Lower leg skin (tissue), 4 donors: ENCODE measurements around the gene ARHGEF25. TPM values are rescaled to one million over a fixed set of nuclear protein-coding genes. Genes with fewer than 3 reads are reported as not detected.
"Not testable (repeated sequence)": the region's sequence is repeated elsewhere in the genome, so short reads cannot be mapped to it uniquely, and the experiment has no call there.

Source experiments
- DNase-seq, 2 donors: peaks; one replicate each; pipeline ENCODE4 v3.0.0-alpha.2; 2019; ENCODE audit warnings: low spot score in 2 of 2
- H3K4me3 ChIP-seq: fragments of 200-600 bp; sonication (generic); 2 replicates; pipeline ENCODE4 v1.5.1; 2017; ENCODE audit warnings: mild to moderate bottlenecking, low read depth; ENCODE audit not compliant: poor library complexity, severe bottlenecking
- POLR2A ChIP-seq, 2 donors: fragments of 450-650 bp; IDR thresholded peaks; one replicate each; pipeline ENCODE4 v1.6.1; 2016 to 2017; ENCODE audit warnings: antibody characterized with exemption in 2 of 2, mild to moderate bottlenecking in 1 of 2, moderate library complexity in 1 of 2
- WGBS, 2 donors: methylation state at CpG; one replicate each; pipeline ENCODE4 v1.1.5; 2018; 5-methylcytosine and 5-hydroxymethylcytosine counted together
- intact Hi-C: fragments of 100-400 bp; cut with DNase I; formaldehyde crosslinking; loops from one replicate; pipeline ENCODE4 v1.15.0; 2023; ENCODE audit warnings: low total_unique reads
- total RNA-seq, 4 donors: library from RNA; depleted of rRNA; stranded (reverse); fragments of >200 nt; gene quantifications; one replicate each; pipeline ENCODE4 v1.1.0, GENCODE V29; 2016
- TF ChIP-seq, protein P1 (sequence below), 3 donors: fragments of 450-650 bp; IDR thresholded peaks; one replicate each; pipeline ENCODE4 v1.5.1; 2016; ENCODE audit warnings: antibody characterized with exemption in 3 of 3, mild to moderate bottlenecking in 3 of 3, moderate library complexity in 2 of 3

Gene ARHGEF25
- total RNA-seq, 4 donors from 2014 or later: 3.8 to 10.3 (median 6.9) TPM

DNA sequence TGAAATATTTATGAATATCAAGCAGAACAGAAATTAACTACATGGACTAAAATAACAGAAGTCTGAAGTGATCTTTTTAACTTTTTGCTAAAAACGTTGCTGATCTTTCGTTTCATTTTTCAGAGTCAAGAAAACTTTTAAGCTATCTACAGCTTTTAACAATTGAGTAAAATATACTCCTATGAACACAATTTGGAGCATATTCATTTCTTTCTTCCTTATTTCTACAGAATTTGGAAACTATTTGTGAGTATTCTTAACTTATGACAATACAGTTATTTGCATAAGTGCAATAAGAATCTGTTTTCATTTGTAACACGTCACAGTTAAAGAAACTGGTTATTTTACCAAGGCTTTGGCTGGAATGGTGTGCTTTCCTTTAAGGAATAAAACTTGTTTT, 42.8 kb downstream of the ARHGEF25 start:
- no peak overlapping the region for H3K4me3 ChIP-seq
- intact Hi-C loops: no loop called here
- no peak for TF ChIP-seq POLR2A (IDR thresholded peaks at IDR 0.05)
- TF ChIP-seq, protein P1, sequence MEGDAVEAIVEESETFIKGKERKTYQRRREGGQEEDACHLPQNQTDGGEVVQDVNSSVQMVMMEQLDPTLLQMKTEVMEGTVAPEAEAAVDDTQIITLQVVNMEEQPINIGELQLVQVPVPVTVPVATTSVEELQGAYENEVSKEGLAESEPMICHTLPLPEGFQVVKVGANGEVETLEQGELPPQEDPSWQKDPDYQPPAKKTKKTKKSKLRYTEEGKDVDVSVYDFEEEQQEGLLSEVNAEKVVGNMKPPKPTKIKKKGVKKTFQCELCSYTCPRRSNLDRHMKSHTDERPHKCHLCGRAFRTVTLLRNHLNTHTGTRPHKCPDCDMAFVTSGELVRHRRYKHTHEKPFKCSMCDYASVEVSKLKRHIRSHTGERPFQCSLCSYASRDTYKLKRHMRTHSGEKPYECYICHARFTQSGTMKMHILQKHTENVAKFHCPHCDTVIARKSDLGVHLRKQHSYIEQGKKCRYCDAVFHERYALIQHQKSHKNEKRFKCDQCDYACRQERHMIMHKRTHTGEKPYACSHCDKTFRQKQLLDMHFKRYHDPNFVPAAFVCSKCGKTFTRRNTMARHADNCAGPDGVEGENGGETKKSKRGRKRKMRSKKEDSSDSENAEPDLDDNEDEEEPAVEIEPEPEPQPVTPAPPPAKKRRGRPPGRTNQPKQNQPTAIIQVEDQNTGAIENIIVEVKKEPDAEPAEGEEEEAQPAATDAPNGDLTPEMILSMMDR (IDR thresholded peaks at IDR 0.05): no peak
- 57 to 69% methylated on average over 3 of the region's 3 CpGs for WGBS, 2 donors
- no peak for DNase-seq

DNA sequence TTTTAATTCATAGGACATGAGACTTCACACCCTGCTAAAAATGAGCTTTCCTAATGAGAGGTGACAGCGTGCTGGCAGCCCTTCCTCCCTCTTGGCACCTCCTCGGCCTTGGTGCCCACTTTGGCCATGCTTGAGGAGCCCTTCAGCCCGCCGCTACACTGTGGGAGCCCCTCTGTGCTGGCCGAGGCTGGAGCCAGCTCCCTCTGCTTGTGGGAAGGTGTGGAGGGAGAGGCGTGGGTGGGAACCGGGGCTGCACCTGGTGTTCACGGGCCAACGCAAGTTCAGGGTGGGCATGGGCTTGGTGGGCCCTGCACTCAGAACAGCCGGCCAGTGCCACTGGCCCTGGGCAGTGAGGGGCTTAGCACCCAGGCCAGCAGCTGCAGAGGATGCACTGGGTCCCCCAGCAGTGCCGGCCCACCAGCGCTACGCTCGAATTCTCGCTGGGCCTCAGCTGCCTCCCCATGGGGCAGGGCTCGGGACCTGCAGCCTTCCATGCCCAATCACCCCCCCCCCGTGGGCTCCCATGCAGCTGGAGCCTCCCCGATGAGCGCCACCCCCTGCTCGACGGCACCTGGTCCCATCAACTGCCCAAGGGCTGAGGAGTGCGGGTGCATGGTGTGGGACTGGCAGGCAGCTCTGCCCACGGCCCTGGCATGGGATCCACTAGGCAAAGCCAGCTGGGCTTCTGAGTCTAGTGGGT, 44.5 kb downstream of the ARHGEF25 start:
- TF ChIP-seq, protein P1 (IDR thresholded peaks at IDR 0.05): no peak
- no peak for TF ChIP-seq POLR2A (IDR thresholded peaks at IDR 0.05)
- no peak overlapping the region for H3K4me3 ChIP-seq
- 81 to 83% methylated on average over 14 to 23 of the region's 23 CpGs for WGBS, 2 donors
- intact Hi-C loops: no loop called here
- DNase-seq: no peak

DNA sequence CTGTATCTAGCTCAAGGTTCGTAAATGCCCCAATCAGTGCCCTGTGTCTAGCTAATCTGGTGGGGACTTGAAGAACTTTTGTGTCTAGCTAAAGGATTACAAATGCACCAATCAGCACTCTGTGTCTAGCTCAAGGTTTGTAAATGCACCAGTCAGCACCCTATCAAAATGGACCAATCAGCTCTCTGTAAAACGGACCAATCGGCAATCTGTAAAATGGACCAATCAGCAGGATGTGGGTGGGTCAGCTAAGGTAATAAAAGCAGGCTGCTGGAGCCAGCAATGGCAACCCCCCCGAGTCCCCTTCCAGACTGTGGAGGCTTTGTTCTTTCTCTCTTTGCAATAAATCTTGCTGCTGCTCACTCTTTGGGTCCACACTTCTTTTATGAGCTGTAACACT, 45.2 kb downstream of the ARHGEF25 start:
- intact Hi-C loops, H3K4me3 ChIP-seq, DNase-seq: not testable (repeated sequence)
- WGBS, 2 donors: 74% methylated on average over 4 of the region's 4 CpGs

DNA sequence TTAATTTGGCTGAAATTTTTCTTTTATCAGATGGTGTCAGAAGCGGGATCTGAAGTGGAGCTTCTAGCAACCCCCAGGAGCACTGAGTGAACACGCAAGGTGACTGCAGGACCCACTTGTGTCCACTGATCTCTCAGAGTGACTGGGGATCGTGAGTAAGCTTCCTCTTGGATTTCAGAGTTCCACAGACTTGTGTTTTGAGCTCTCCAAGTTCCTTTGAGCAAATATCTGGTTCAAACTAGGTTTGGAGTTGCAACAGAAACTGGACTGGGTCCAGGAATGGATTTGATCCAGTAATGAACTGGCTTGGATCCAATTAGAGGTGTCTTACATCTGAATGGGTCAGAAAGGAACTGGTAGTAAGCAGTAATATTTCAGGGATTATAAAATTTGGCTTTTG, 46.5 kb downstream of the ARHGEF25 start:
- no peak overlapping the region for H3K4me3 ChIP-seq
- DNase-seq: no peak
- WGBS, 2 donors: 28 to 50% methylated on average over 3 of the region's 3 CpGs
- intact Hi-C loops: no loop called here
- TF ChIP-seq, protein P1 (IDR thresholded peaks at IDR 0.05): no peak
- TF ChIP-seq POLR2A (IDR thresholded peaks at IDR 0.05): no peak

DNA sequence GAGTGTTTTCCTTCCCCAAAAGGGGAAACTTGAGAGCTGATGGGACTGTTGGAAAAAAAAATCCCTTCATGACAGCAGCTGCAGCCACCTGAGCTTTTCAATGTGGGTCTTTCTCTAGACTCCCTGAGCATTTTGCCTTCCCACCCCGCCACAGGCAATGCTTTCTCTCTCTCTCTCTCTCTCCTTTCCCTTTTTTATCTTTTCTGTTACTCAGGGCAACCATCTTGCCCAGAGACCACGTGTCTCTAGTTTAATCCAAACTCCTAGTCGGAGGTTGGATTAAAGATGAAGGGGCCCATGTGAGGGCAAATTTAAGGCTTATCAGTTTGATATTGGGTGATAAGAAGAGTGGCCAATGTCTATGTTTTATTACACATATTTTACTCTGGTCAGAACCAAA, 47.7 kb downstream of the ARHGEF25 start:
- no peak for DNase-seq
- no peak overlapping the region for H3K4me3 ChIP-seq
- TF ChIP-seq POLR2A (IDR thresholded peaks at IDR 0.05): no peak
- TF ChIP-seq, protein P1 (IDR thresholded peaks at IDR 0.05): no peak
- WGBS, 2 donors: 63% methylated on average over 3 of the region's 3 CpGs
- intact Hi-C loops: no loop called here

DNA sequence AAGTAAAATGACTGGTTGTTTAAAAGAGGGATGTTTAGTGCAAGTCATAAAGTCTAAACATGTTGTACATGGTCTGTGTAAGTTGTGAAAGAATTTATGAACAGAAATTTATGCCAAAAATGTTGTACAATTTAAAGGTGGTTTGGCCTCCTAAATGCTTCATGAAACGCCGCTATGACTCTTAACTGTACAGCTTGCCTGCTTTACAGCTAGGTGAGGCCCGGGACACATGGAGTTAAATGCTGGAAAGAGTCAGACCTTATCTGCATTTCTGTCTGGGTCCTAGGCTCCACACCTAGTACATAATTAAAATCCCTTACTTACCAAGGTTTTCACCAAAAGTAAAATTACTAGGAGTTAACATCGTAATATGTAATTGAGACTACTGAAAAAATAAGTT, 50.1 kb downstream of the ARHGEF25 start:
- intact Hi-C loops: no loop called here
- no peak for TF ChIP-seq POLR2A (IDR thresholded peaks at IDR 0.05)
- TF ChIP-seq, protein P1 (IDR thresholded peaks at IDR 0.05): no peak
- no peak overlapping the region for H3K4me3 ChIP-seq
- 89 to 95% methylated on average over 4 of the region's 4 CpGs for WGBS, 2 donors
- no peak for DNase-seq

DNA sequence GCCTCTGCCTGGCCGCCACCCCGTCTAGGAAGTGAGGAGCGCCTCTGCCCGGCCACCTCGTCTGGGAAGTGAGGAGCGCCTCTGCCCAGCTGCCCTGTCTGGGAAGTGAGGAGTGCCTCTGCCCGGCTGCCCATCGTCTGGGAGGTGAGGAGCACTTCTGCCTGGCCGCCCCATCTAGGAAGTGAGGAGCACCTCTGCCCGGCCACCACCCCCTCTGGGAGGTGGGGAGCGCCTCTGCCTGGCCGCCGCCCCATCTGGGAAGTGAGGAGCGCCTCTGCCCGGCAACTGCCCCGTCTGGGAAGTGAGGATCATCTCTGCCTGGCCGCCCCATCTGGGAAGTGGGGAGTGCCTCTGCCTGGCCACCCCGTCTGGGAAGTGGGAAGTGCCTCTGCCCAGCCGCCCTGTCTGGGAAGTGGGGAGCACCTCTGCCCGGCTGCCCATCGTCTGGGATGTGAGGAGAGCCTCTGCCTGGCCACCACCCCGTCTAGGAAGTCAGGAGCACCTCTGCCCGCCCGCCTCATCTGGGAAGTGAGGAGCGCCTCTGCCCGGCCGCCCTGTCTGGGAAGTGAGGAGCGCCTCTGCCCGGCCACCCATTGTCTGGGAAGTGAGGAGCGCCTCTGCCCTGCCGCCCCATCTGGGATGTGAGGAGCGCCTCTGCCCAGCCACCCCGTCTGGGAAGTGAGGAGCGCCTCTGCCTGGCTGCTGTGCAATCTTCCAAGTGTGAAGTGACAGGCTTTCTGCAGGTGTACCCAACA, 54.0 kb downstream of the ARHGEF25 start:
- DNase-seq, H3K4me3 ChIP-seq, intact Hi-C loops: not testable (repeated sequence)
- 83 to 86% methylated on average over 29 to 32 of the region's 34 CpGs for WGBS, 2 donors
